H1 (cell line): ENCODE measurements around the gene SERPINH1. TPM values are rescaled to one million over a fixed set of nuclear protein-coding genes. Genes with fewer than 3 reads are reported as not detected.
A peak's percentile ranks its signal among the peaks of the same experiment; 100 is the strongest.

Experiments
- CTCF ChIA-PET: fragments of 300-600 bp; sonication (Branson Sonifier 250); formaldehyde crosslinking; loops from one replicate; lab custom pipeline; 2021; ENCODE audit not compliant: partially characterized antibody; lab: Charles Lee
- POLR2A ChIA-PET: fragments of 300-600 bp; sonication (Branson Sonifier 250); formaldehyde crosslinking; loops from one replicate; lab custom pipeline; 2021; ENCODE audit warnings: inconsistent platforms; ENCODE audit not compliant: partially characterized antibody; lab: Charles Lee
- DNase-seq, 2 experiments: peaks; one replicate each; pipeline versions ENCODE4 v3.0.0 to v3.0.0-alpha.2; 2010 to 2022; ENCODE audit warnings: low spot score in 2 of 2, low read depth in 1 of 2, mixed read lengths in 1 of 2
- FAIRE-seq: peaks from 2 replicates; lab custom pipeline; 2011; peaks lifted over from hg19 to GRCh38; lab: Jason Lieb, UNC
- H2AFZ ChIP-seq: 2 replicates; pipeline ENCODE4 v1.8.1; 2012; ENCODE audit warnings: low read length, inconsistent platforms
- H2AK5ac ChIP-seq: 2 replicates; pipeline ENCODE4 v1.6.1; 2013; ENCODE audit warnings: low read depth, low read length
- H2BK120ac ChIP-seq: replicated peaks from 2 replicates; pipeline ENCODE3; 2013; ENCODE audit warnings: low read depth, low read length, inconsistent platforms
- H2BK12ac ChIP-seq: 2 replicates; pipeline ENCODE4 v1.6.1; 2013; ENCODE audit warnings: low read depth, low read length
- H2BK15ac ChIP-seq: 2 replicates; pipeline ENCODE4 v1.6.1; 2013; ENCODE audit warnings: low read length
- H2BK20ac ChIP-seq: 2 replicates; pipeline ENCODE4 v1.6.1; 2013; ENCODE audit warnings: low read length
- H2BK5ac ChIP-seq: 2 replicates; pipeline ENCODE4 v1.6.1; 2013; ENCODE audit warnings: low read depth, low read length
- H3K14ac ChIP-seq: 2 replicates; pipeline ENCODE4 v1.6.1; 2013; ENCODE audit warnings: inconsistent platforms; ENCODE audit not compliant: insufficient read length
- H3K18ac ChIP-seq: 2 replicates; pipeline ENCODE4 v1.6.1; 2013; ENCODE audit warnings: low read length; ENCODE audit errors: extremely low read depth
- H3K23ac ChIP-seq: 2 replicates; pipeline ENCODE4 v1.6.1; 2013; ENCODE audit warnings: inconsistent platforms; ENCODE audit not compliant: insufficient read length
- H3K23me2 ChIP-seq: 2 replicates; pipeline ENCODE4 v1.6.1; 2013; ENCODE audit warnings: low read depth, low read length
- H3K27ac ChIP-seq: 2 replicates; pipeline ENCODE4 v1.6.1; 2011; ENCODE audit warnings: low read depth, low read length, inconsistent platforms
- H3K27me3 ChIP-seq, 4 experiments: replicated peaks in 1 of 4; 1 replicate in 1 of 4; 2 replicates in 3 of 4; pipeline versions ENCODE4 v1.6.1 to v1.8.1; 2011 to 2013; ENCODE audit warnings: low read length in 3 of 4, mild to moderate bottlenecking in 3 of 4, inconsistent platforms in 2 of 4, mixed read lengths in 2 of 4, moderate library complexity in 1 of 4; ENCODE audit not compliant: control insufficient read depth in 3 of 4, insufficient read depth in 3 of 4; ENCODE audit errors: extremely low read depth in 1 of 4
- H3K36me3 ChIP-seq, 4 experiments: 2 replicates each; pipeline versions ENCODE4 v1.6.1 to v1.8.1; 2011 to 2013; ENCODE audit warnings: mild to moderate bottlenecking in 4 of 4, low read length in 3 of 4, moderate library complexity in 2 of 4, control low read depth in 1 of 4, inconsistent platforms in 1 of 4; ENCODE audit not compliant: insufficient read depth in 4 of 4, control insufficient read depth in 2 of 4
- H3K4ac ChIP-seq: replicated peaks from 2 replicates; pipeline ENCODE3; 2013; ENCODE audit warnings: low read length, low read depth, mixed read lengths, inconsistent platforms; ENCODE audit not compliant: insufficient read length
- H3K4me1 ChIP-seq, 4 experiments: replicated peaks in 1 of 4; 1 replicate in 1 of 4; 2 replicates in 3 of 4; pipeline versions ENCODE4 v1.6.1 to v1.8.1; 2011 to 2013; ENCODE audit warnings: low read length in 3 of 4, inconsistent platforms in 2 of 4, mixed read lengths in 1 of 4; ENCODE audit not compliant: insufficient read depth in 4 of 4, control insufficient read depth in 3 of 4
- H3K4me2 ChIP-seq, 2 experiments: 2 replicates each; pipeline versions ENCODE4 v1.6.1 to v1.8.1; 2011 to 2013; ENCODE audit warnings: low read depth in 2 of 2, low read length in 2 of 2, control low read depth in 1 of 2, inconsistent platforms in 1 of 2, mild to moderate bottlenecking in 1 of 2; ENCODE audit not compliant: insufficient read depth in 1 of 2
- H3K4me3 ChIP-seq, 4 experiments: fragments of 200-600, 300-600 bp in 1 of 4; sonication (generic), shearing (Covaris generic), sonication (Bioruptor Twin) in 1 of 4; 2 replicates each; pipeline versions ENCODE4 v1.5.1 to v1.8.1; 2011 to 2016; ENCODE audit warnings: low read length in 4 of 4, low read depth in 3 of 4, control low read depth in 2 of 4, inconsistent platforms in 2 of 4, mild to moderate bottlenecking in 2 of 4, mixed read lengths in 1 of 4, moderate library complexity in 1 of 4; ENCODE audit not compliant: insufficient read depth in 2 of 4; ENCODE audit errors: extremely low read depth in 1 of 4
- H3K56ac ChIP-seq: replicated peaks from 2 replicates; pipeline ENCODE3; 2013; ENCODE audit warnings: low read depth, mild to moderate bottlenecking, mixed read lengths, low read length, inconsistent platforms; ENCODE audit not compliant: insufficient read length
- H3K79me1 ChIP-seq: 2 replicates; pipeline ENCODE4 v1.6.1; 2013; ENCODE audit warnings: low read depth, low read length, control low read depth
- H3K79me2 ChIP-seq, 2 experiments: 2 replicates each; pipeline versions ENCODE4 v1.6.1 to v1.8.1; 2012 to 2013; ENCODE audit warnings: low read length in 2 of 2, mild to moderate bottlenecking in 2 of 2, inconsistent platforms in 1 of 2; ENCODE audit not compliant: insufficient read depth in 2 of 2, control insufficient read depth in 1 of 2
- H3K9ac ChIP-seq, 4 experiments: replicated peaks in 1 of 4; 1 replicate in 1 of 4; 2 replicates in 3 of 4; pipeline versions ENCODE4 v1.6.1 to v1.8.1; 2011 to 2013; ENCODE audit warnings: low read depth in 3 of 4, low read length in 3 of 4, control low read depth in 2 of 4, mild to moderate bottlenecking in 2 of 4, moderate library complexity in 2 of 4, inconsistent platforms in 1 of 4; ENCODE audit errors: extremely low read depth in 1 of 4
- H3K9me3 ChIP-seq, 2 experiments: 2 replicates each; pipeline versions ENCODE4 v1.6.1 to v1.8.1; 2012 to 2013; ENCODE audit warnings: mild to moderate bottlenecking in 2 of 2, moderate library complexity in 2 of 2, control low read depth in 1 of 2, inconsistent platforms in 1 of 2, low read depth in 1 of 2, low read length in 1 of 2, mixed read lengths in 1 of 2; ENCODE audit not compliant: insufficient read depth in 2 of 2
- H4K20me1 ChIP-seq, 2 experiments: replicated peaks in 1 of 2; 2 replicates each; pipeline versions ENCODE3 to v1.8.1; 2011 to 2013; ENCODE audit warnings: inconsistent platforms in 2 of 2, low read length in 2 of 2, mild to moderate bottlenecking in 1 of 2; ENCODE audit not compliant: insufficient read depth in 2 of 2, control insufficient read depth in 1 of 2
- H4K5ac ChIP-seq: 2 replicates; pipeline ENCODE4 v1.6.1; 2013; ENCODE audit warnings: low read length, low read depth, mixed read lengths, inconsistent platforms; ENCODE audit not compliant: insufficient read length
- H4K8ac ChIP-seq: 2 replicates; pipeline ENCODE4 v1.8.0; 2013; ENCODE audit warnings: mild to moderate bottlenecking, moderate library complexity, low read length, inconsistent platforms; ENCODE audit not compliant: insufficient read depth; ENCODE audit errors: extremely low read depth
- H4K91ac ChIP-seq: replicated peaks from 2 replicates; pipeline ENCODE3; 2013; ENCODE audit warnings: low read length, mixed read lengths, inconsistent platforms; ENCODE audit not compliant: insufficient read length
- BACH1 ChIP-seq: IDR thresholded peaks from 2 replicates; pipeline ENCODE4 v1.6.1; 2012; ENCODE audit warnings: low read length, improper control_type of control experiment
- CHD2 ChIP-seq: IDR thresholded peaks from 2 replicates; pipeline ENCODE4 v1.6.1; 2012; ENCODE audit warnings: low read length, improper control_type of control experiment
- EP300 ChIP-seq, 2 experiments: IDR thresholded peaks; 1 replicate in 1 of 2; 2 replicates in 1 of 2; pipeline ENCODE4 v1.6.1; 2011 to 2012; ENCODE audit warnings: low read depth in 2 of 2, low read length in 2 of 2, mild to moderate bottlenecking in 2 of 2, borderline replicate concordance in 1 of 2, inconsistent platforms in 1 of 2, moderate library complexity in 1 of 2
- GABPA ChIP-seq: IDR thresholded peaks from 2 replicates; pipeline ENCODE4 v1.6.1; 2011; ENCODE audit warnings: mild to moderate bottlenecking, low read length, moderate library complexity, borderline replicate concordance; ENCODE audit not compliant: insufficient read depth
- HDAC2 ChIP-seq, 2 experiments: fragments of 300-600 bp in 1 of 2; sonication (generic) in 1 of 2; IDR thresholded peaks; 2 replicates each; pipeline ENCODE4 v1.6.1; 2011 to 2012; ENCODE audit warnings: low read depth in 2 of 2, low read length in 2 of 2, mild to moderate bottlenecking in 2 of 2, moderate library complexity in 2 of 2, borderline replicate concordance in 1 of 2, inconsistent platforms in 1 of 2
- JUN ChIP-seq: IDR thresholded peaks from 2 replicates; pipeline ENCODE4 v1.6.1; 2011; ENCODE audit warnings: low read depth, mild to moderate bottlenecking, improper control_type of control experiment, low read length
- POLR2AphosphoS5 ChIP-seq: IDR thresholded peaks from 2 replicates; pipeline ENCODE4 v1.6.1; 2011; ENCODE audit warnings: low read depth, low read length
- SIN3A ChIP-seq, 2 experiments: IDR thresholded peaks in 1 of 2; conservative IDR thresholded peaks in 1 of 2; 2 replicates each; pipeline ENCODE4 v1.6.1; 2011 to 2012; ENCODE audit warnings: low read length in 2 of 2, improper control_type of control experiment in 1 of 2, low read depth in 1 of 2, mild to moderate bottlenecking in 1 of 2
- TBP ChIP-seq: IDR thresholded peaks from 2 replicates; pipeline ENCODE4 v1.6.1; 2011; ENCODE audit warnings: low read depth, low read length, improper control_type of control experiment
- WGBS, 2 experiments: shearing (Covaris generic) in 1 of 2; methylation state at CpG; one replicate each; pipeline versions ENCODE4 v1.1.6 to v1.1.7; 2013 to 2015; ENCODE audit warnings: low lambda C conversion rate in 2 of 2, mixed read lengths in 2 of 2, inconsistent platforms in 1 of 2, low coverage in 1 of 2, missing lambda C conversion rate in 1 of 2; ENCODE audit not compliant: insufficient replicate concordance in 2 of 2, insufficient coverage in 1 of 2, insufficient read length in 1 of 2; ENCODE audit errors: extremely low coverage in 1 of 2, missing lambda C conversion rate in 1 of 2; 5-methylcytosine and 5-hydroxymethylcytosine counted together
- polyA plus RNA-seq, 7 experiments: library from polyadenylated mRNA; depleted of rRNA in 3 of 7; stranded (reverse) in 5 of 7; unstranded in 2 of 7; fragments of >200 nt in 5 of 7; fragments of 200-250 nt in 2 of 7; gene quantifications; 1 replicate in 5 of 7; 2 replicates in 1 of 7; 4 replicates in 1 of 7; pipeline versions ENCODE4 v1.2.1 to v1.2.3, GENCODE V29; 2011 to 2013; ENCODE audit warnings: missing spikeins in 2 of 7, mixed read lengths in 2 of 7
- total RNA-seq: library from RNA; stranded (reverse); fragmentation: NEBNext Ultra II Directional; extraction: Animal tissue kit (Norgen Biotek cat#: 25700); gene quantifications from 2 replicates; pipeline ENCODE4 v1.2.1, GENCODE V29; 2021

Gene SERPINH1
- total and polyA plus RNA-seq, 2 of the 8 experiments (the other 6 are each of a cell fraction or from before 2014, with no cell fraction given) = 420 to 621 TPM

GRCh38 chr11:75557666-75558494 lies 4.2 kb upstream of the SERPINH1 start:
- no peak overlapping the region for H3K23ac ChIP-seq
- peaks cover 4% of the 10 kb centered on the region for H3K23me2 ChIP-seq
- H2BK5ac ChIP-seq = peak overlapping the region; percentile 71; the same call in 1 of the 2 replicates
- H4K91ac ChIP-seq = peak overlapping the region; percentile 71
- peak overlapping the region; percentile 100 for H2BK15ac ChIP-seq
- H3K27me3 ChIP-seq = no peaks in the 10 kb centered on the region
- H3K79me1 ChIP-seq = no peaks in the 10 kb centered on the region
- H3K9me3 ChIP-seq = no peaks in the 10 kb centered on the region
- H3K27ac ChIP-seq = no peak overlapping the region
- peak overlapping the region; percentile 98; the same call in 1 of the 2 replicates for H2BK20ac ChIP-seq
- peak overlapping the region; percentile 93 for H3K18ac ChIP-seq
- H2AFZ ChIP-seq = no peak overlapping the region
- H2BK120ac ChIP-seq = no peak overlapping the region
- POLR2A ChIA-PET = interaction anchor here (0.6 to 35.1 kb wide), 6 partner anchors 5 to 568 kb away, joined by 3 to 1120 read pairs (median 4); partner anchors contain the start of gene SERPINH1
- H3K4me2 ChIP-seq = no peak overlapping the region; a peak in 1 of 4 replicates
- no peak overlapping the region for H3K4me3 ChIP-seq
- H3K56ac ChIP-seq = no peak overlapping the region
- no peak overlapping the region for H3K4ac ChIP-seq
- H2AK5ac ChIP-seq = peak overlapping the region; percentile 94; the same call in 1 of the 2 replicates
- H3K36me3 ChIP-seq = no peaks in the 10 kb centered on the region
- no peak overlapping the region for H4K5ac ChIP-seq
- no peaks in the 10 kb centered on the region for H4K20me1 ChIP-seq
- TF ChIP-seq BACH1 (no peak), SIN3A (conservative IDR thresholded peaks at IDR 0.05 in 1 of 2, IDR thresholded peaks at IDR 0.05 in 1 of 2; ENCODE audit: low read depth in 1 of 2, low read length in 2 of 2) (no peak), EP300 (IDR thresholded peaks at IDR 0.05; ENCODE audit: borderline replicate concordance in 1 of 2, low read depth in 2 of 2, low read length in 2 of 2) (no peak), JUN (no peak), CHD2 (no peak), TBP (no peak), GABPA (no peak), HDAC2 (IDR thresholded peaks at IDR 0.05; ENCODE audit: borderline replicate concordance in 1 of 2, low read depth in 2 of 2, low read length in 2 of 2) (no peak), POLR2AphosphoS5 (no peak)
- DNase-seq (no peak), FAIRE-seq (no peak)
- H3K4me1 ChIP-seq = peaks cover 3 to 36% (median 28%) of the 10 kb centered on the region in 4 experiments
- H2BK12ac ChIP-seq = peak overlapping the region; percentile 94
- H3K14ac ChIP-seq = no peak overlapping the region
- peaks cover 0 to 11% of the 10 kb centered on the region in 2 experiments; a peak in 2 of 4 replicates for H3K79me2 ChIP-seq
- CTCF ChIA-PET = interaction anchor here (0.7 to 16.9 kb wide), 6 partner anchors 8 to 229 kb away, joined by 3 to 344 read pairs (median 7); no protein-coding TSS in a partner anchor
- WGBS, 2 experiments = 81% methylated on average over 16 of the region's 17 CpGs; no CpG with 5 or more reads in 1 of the 2 experiments
- no peak overlapping the region for H3K9ac ChIP-seq
- H4K8ac ChIP-seq = no peak overlapping the region
